Kidney (tissue), 14 donors: Measurements from ENCODE around the gene ZDHHC21. TPM values are rescaled to one million over a fixed set of nuclear protein-coding genes. Genes with fewer than 3 reads are reported as not detected.

Experiments used
- DNase-seq, 5 donors: peaks; one replicate each; pipeline ENCODE4 v3.0.0-alpha.2; 2013 to 2020
- FAIRE-seq: peaks from 2 replicates; lab custom pipeline; 2012; peaks lifted over from hg19 to GRCh38; lab: Jason Lieb, UNC
- H3K27ac ChIP-seq, 2 donors: one replicate each; pipeline ENCODE4 v1.7.0; 2013; ENCODE audit warnings: low read depth in 2 of 2, low read length in 2 of 2, inconsistent platforms in 1 of 2
- H3K27me3 ChIP-seq: one replicate; pipeline ENCODE4 v1.7.1; 2013; ENCODE audit warnings: low read length, inconsistent platforms; ENCODE audit not compliant: control insufficient read depth, insufficient read depth
- H3K36me3 ChIP-seq, 3 donors: one replicate each; pipeline versions ENCODE4 v1.7.0 to v1.7.1; 2013; ENCODE audit warnings: low read length in 3 of 3, control low read depth in 1 of 3, inconsistent platforms in 1 of 3; ENCODE audit not compliant: insufficient read depth in 3 of 3, control insufficient read depth in 2 of 3
- H3K4me1 ChIP-seq, 3 donors: one replicate each; pipeline versions ENCODE4 v1.7.0 to v1.7.1; 2013; ENCODE audit warnings: low read length in 3 of 3, inconsistent platforms in 1 of 3, low read depth in 1 of 3; ENCODE audit not compliant: control insufficient read depth in 2 of 3, insufficient read depth in 2 of 3
- H3K4me3 ChIP-seq, 3 donors: one replicate each; pipeline versions ENCODE4 v1.7.0 to v1.8.1; 2013; ENCODE audit warnings: low read length in 3 of 3, control low read depth in 1 of 3, inconsistent platforms in 1 of 3
- H3K9ac ChIP-seq, 3 donors: one replicate each; pipeline versions ENCODE4 v1.7.0 to v1.7.1; 2013; ENCODE audit warnings: low read length in 3 of 3, control low read depth in 1 of 3, inconsistent platforms in 1 of 3
- H3K9me3 ChIP-seq, 3 donors: one replicate each; pipeline versions ENCODE4 v1.7.0 to v1.7.1; 2013; ENCODE audit warnings: low read length in 3 of 3, control low read depth in 1 of 3, inconsistent platforms in 1 of 3; ENCODE audit not compliant: control insufficient read depth in 2 of 3, insufficient read depth in 1 of 3
- intact Hi-C: fragments of 100-400 bp; cut with DNase I; formaldehyde crosslinking; loops from one replicate; pipeline ENCODE4 v1.11.1; 2022
- polyA plus RNA-seq: library from polyadenylated mRNA; stranded (reverse); fragments of 350-450 nt; fragmentation: Illumina TruSeq; extraction: RNeasy Lipid Tissue Mini Kit (QIAGEN cat#74804); gene quantifications from one replicate; pipeline ENCODE4 v1.2.3, GENCODE V29; 2014; ENCODE audit warnings: low read depth, low replicate concordance; ENCODE audit not compliant: insufficient read depth
- total RNA-seq: library from RNA; stranded (reverse); fragmentation: NEBNext Ultra II Directional; extraction: Animal tissue kit (Norgen Biotek cat#: 25700); gene quantifications from one replicate; pipeline ENCODE4 v1.2.1, GENCODE V29; 2021
- TF ChIP-seq, protein P1 (sequence below): IDR thresholded peaks from 3 replicates; pipeline ENCODE4 v1.5.1; 2012; ENCODE audit warnings: mild to moderate bottlenecking, moderate library complexity, borderline replicate concordance; ENCODE audit not compliant: insufficient read depth; ENCODE audit errors: extremely low read depth
- donor health status: control.
- donor health status: control.
- donor health status: control.
- donor health status: control.
- donor health status: control.
- donor health status: DM: yes; HTN: yes; CAD: no.
- donor health status: Normal renal cell carcinoma (clear cell type).

ZDHHC21 gene
- total and polyA plus RNA-seq, 2 donors from 2014 or later, result 4.0 to 15.2 TPM

DNA sequence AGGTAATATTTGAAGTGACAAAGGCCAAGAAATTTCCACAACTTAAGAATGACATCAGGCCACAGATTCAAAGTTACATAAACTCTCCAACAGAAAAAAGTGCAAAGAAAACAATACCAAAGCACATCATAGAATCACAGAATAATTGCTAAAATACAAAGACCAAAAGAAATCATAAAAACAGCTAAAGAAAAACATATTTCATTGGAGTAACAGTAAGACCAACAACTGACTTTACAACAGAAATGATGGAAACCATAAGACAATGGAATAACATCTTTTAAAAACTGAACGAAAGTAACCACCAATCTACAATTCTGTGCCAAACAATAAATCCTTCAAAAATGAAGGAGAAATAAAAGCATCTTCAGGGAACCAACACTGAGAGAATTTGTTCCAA, 38.3 kb downstream of the ZDHHC21 start:
- H3K9me3 ChIP-seq, result peaks cover 0 to 14% (median 5%) of the 10 kb centered on the region in 3 donors
- no peak for FAIRE-seq
- no peak overlapping the region for H3K9ac ChIP-seq

DNA sequence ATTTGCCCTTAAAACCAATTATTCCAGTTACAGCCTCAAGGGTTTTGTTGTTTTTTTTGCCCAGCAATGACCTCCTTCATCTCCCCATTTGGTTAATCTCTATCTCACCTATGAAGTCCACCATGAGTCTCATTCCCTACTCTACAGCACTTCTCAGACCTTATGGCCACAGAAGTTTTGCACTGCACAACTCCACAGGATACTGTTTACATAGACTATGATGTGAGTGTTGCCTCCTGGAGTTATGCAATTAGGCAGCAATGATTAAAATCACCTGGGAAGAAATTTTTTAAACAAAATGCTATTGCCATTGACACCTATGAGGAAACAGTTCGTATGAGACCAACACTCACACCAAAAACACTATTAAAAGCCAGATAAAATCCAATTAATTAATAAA, 39.7 kb downstream of the ZDHHC21 start:
- intact Hi-C loops, result no loop called here
- H3K36me3 ChIP-seq, result peaks cover 0 to 5% (median 0%) of the 10 kb centered on the region in 3 donors
- no peak overlapping the region for H3K4me3 ChIP-seq
- no peak overlapping the region for H3K9ac ChIP-seq
- peaks cover 0 to 14% (median 5%) of the 10 kb centered on the region in 3 donors for H3K9me3 ChIP-seq
- no peak for DNase-seq
- TF ChIP-seq, protein P1, sequence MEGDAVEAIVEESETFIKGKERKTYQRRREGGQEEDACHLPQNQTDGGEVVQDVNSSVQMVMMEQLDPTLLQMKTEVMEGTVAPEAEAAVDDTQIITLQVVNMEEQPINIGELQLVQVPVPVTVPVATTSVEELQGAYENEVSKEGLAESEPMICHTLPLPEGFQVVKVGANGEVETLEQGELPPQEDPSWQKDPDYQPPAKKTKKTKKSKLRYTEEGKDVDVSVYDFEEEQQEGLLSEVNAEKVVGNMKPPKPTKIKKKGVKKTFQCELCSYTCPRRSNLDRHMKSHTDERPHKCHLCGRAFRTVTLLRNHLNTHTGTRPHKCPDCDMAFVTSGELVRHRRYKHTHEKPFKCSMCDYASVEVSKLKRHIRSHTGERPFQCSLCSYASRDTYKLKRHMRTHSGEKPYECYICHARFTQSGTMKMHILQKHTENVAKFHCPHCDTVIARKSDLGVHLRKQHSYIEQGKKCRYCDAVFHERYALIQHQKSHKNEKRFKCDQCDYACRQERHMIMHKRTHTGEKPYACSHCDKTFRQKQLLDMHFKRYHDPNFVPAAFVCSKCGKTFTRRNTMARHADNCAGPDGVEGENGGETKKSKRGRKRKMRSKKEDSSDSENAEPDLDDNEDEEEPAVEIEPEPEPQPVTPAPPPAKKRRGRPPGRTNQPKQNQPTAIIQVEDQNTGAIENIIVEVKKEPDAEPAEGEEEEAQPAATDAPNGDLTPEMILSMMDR, result no peak
- no peak overlapping the region for H3K27ac ChIP-seq
- no peaks in the 10 kb centered on the region for H3K4me1 ChIP-seq
- H3K27me3 ChIP-seq, result no peaks in the 10 kb centered on the region
- FAIRE-seq, result no peak

More for the DNA sequence above, 38.3 kb downstream of the ZDHHC21 start:
- peak in 1 of 5 donors; percentile 12 for DNase-seq
- H3K27me3 ChIP-seq, result no peaks in the 10 kb centered on the region
- no peaks in the 10 kb centered on the region for H3K4me1 ChIP-seq
- peaks cover 0 to 10% (median 0%) of the 10 kb centered on the region in 3 donors for H3K36me3 ChIP-seq
- intact Hi-C loops, result no loop called here
- H3K27ac ChIP-seq, result no peak overlapping the region
- TF ChIP-seq, protein P1, result no peak
- H3K4me3 ChIP-seq, result no peak overlapping the region

DNA sequence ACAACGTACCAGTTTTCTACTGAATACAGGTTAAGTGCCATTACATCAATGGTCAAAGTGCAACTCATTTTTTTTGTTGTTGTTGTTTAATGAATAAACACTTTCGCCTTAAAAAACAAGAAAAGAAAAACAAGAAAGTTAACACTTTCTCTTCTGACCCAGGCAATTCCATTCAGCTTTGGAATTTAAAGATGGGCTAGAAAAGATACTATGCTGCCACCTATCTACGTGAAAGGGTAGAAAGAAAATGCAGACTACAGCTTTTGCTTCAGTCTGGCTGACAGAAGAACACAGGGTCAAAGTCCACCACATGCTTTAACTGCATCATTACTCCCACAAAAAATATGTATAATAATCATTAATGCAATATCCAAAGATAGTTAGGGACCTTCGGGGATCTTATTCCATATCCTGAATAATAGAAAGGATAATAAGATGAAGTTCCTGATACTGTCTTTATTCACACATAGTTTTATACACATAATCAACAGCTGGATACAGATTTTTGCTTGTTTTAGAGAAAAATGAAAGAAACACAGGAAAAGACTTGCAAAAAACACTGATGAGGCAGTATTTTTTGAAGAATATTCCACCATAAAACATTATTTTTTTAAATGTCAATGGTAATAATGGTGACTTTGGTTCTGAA, 40.4 kb downstream of the ZDHHC21 start:
- peaks cover 0 to 14% (median 5%) of the 10 kb centered on the region in 3 donors for H3K9me3 ChIP-seq
- TF ChIP-seq, protein P1, result peak; percentile 57
- no peak overlapping the region for H3K4me3 ChIP-seq
- intact Hi-C loops, result no loop called here
- no peaks in the 10 kb centered on the region for H3K4me1 ChIP-seq
- peaks cover 0 to 5% (median 0%) of the 10 kb centered on the region in 3 donors for H3K36me3 ChIP-seq
- DNase-seq (peak in 2 of 5 donors; percentile 46 to 50), FAIRE-seq (peak; percentile 94)
- H3K27ac ChIP-seq, result no peak overlapping the region
- H3K27me3 ChIP-seq, result no peaks in the 10 kb centered on the region
- H3K9ac ChIP-seq, result no peak overlapping the region
